Thoracic aorta (tissue), 2 donors: ENCODE data around the gene PNMT. TPM values are rescaled to one million over a fixed set of nuclear protein-coding genes. Genes with fewer than 3 reads are reported as not detected.
A peak's percentile ranks its signal among the peaks of the same experiment; 100 is the strongest.

Source experiments
- ATAC-seq: fragments of 150-250 bp; one replicate; pipeline ENCODE4 v1.8.0; 2017; ENCODE audit warnings: low read depth; ENCODE audit not compliant: insufficient number of reproducible peaks, low FRiP score
- DNase-seq: peaks from one replicate; pipeline ENCODE4 v3.0.0-alpha.2; 2020; ENCODE audit warnings: low spot score
- H3K27ac ChIP-seq, 2 donors: fragments of 200-600 bp; sonication (generic); 1 replicate in 1 of 2; 2 replicates in 1 of 2; pipeline ENCODE4 v1.5.1; 2016; ENCODE audit warnings: mild to moderate bottlenecking in 2 of 2, moderate library complexity in 2 of 2
- H3K27me3 ChIP-seq: fragments of 200-600 bp; sonication (generic); replicated peaks from 2 replicates; pipeline ENCODE4 v1.6.0; 2016; ENCODE audit warnings: mild to moderate bottlenecking; ENCODE audit not compliant: insufficient read depth
- H3K36me3 ChIP-seq: fragments of 200-600 bp; sonication (generic); one replicate; pipeline ENCODE4 v1.5.1; 2016
- H3K4me1 ChIP-seq, 2 donors: fragments of 200-600 bp; sonication (generic); 1 replicate in 1 of 2; 2 replicates in 1 of 2; pipeline versions ENCODE4 v1.5.1 to v1.6.0; 2016; ENCODE audit warnings: low read depth in 2 of 2, mild to moderate bottlenecking in 1 of 2; ENCODE audit not compliant: control insufficient read depth in 1 of 2
- H3K4me3 ChIP-seq: fragments of 200-600 bp; sonication (generic); 2 replicates; pipeline ENCODE4 v1.5.1; 2016; ENCODE audit warnings: mild to moderate bottlenecking
- H3K9me3 ChIP-seq: fragments of 200-600 bp; sonication (generic); 2 replicates; pipeline ENCODE4 v1.5.1; 2016
- CTCF ChIP-seq: fragments of 200-600 bp; sonication (generic); IDR thresholded peaks from one replicate; pipeline ENCODE4 v1.5.1; 2019; ENCODE audit warnings: antibody characterized with exemption
- total RNA-seq, 2 donors: library from RNA; depleted of rRNA; stranded (reverse); fragments of >200 nt; gene quantifications; one replicate each; pipeline versions ENCODE4 v1.1.0 to v1.2.3, GENCODE V29; 2016

PNMT gene
- total RNA-seq, 2 donors from 2014 or later, result 3.1 to 22.9 TPM

GRCh38 chr17:39676198-39676819 is 8.1 kb downstream of the PNMT start:
- ATAC-seq (peak; percentile 24), DNase-seq (peak; percentile 73)
- no peaks in the 10 kb centered on the region for H3K27me3 ChIP-seq
- H3K36me3 ChIP-seq, result no peaks in the 10 kb centered on the region
- no peak for TF ChIP-seq CTCF
- no peak overlapping the region for H3K4me3 ChIP-seq
- peaks cover 34 to 70% of the 10 kb centered on the region in 2 donors for H3K4me1 ChIP-seq
- peak overlapping the region; percentile 87 to 92 for H3K27ac ChIP-seq
- no peaks in the 10 kb centered on the region for H3K9me3 ChIP-seq

- Histone ChIP-seq H3K9me3 (no peaks in the 10 kb centered on the region), H3K27ac (peak overlapping the region; percentile 87 to 92), H3K4me3 (peak overlapping the region; percentile 29), H3K36me3 (no peaks in the 10 kb centered on the region), H3K4me1 (peaks cover 34 to 62% of the 10 kb centered on the region in 2 donors), H3K27me3 (no peaks in the 10 kb centered on the region)
- no peak for TF ChIP-seq CTCF
- no peak for ATAC-seq
- DNase-seq, result no peak
These were observed 8.8 kb downstream of the PNMT start for GRCh38 chr17:39677072-39677471.

GRCh38 chr17:39677542-39678339 is 9.5 kb downstream of the PNMT start:
- Histone ChIP-seq H3K27ac (peak overlapping the region; percentile 87 to 92), H3K4me1 (peaks cover 34 to 58% of the 10 kb centered on the region in 2 donors), H3K9me3 (no peaks in the 10 kb centered on the region), H3K4me3 (peak overlapping the region; percentile 29), H3K36me3 (no peaks in the 10 kb centered on the region), H3K27me3 (no peaks in the 10 kb centered on the region)
- DNase-seq (peak; percentile 83), ATAC-seq (peak; percentile 55)
- TF ChIP-seq CTCF, result no peak

GRCh38 chr17:39678340-39679116 is 10.3 kb downstream of the PNMT start:
- DNase-seq (no peak), ATAC-seq (no peak)
- H3K27me3 ChIP-seq, result no peaks in the 10 kb centered on the region
- no peak overlapping the region for H3K4me3 ChIP-seq
- H3K36me3 ChIP-seq, result no peaks in the 10 kb centered on the region
- no peaks in the 10 kb centered on the region for H3K9me3 ChIP-seq
- TF ChIP-seq CTCF, result no peak
- H3K4me1 ChIP-seq, result peaks cover 34 to 58% of the 10 kb centered on the region in 2 donors
- peak overlapping the region; percentile 87 to 92 for H3K27ac ChIP-seq
